IMR-90 (cell line): Measurements from ENCODE around the gene FAM186B.

ENCODE experiments used
- CEBPB ChIP-seq: IDR thresholded peaks from 2 replicates; pipeline ENCODE4 v1.6.1; 2012; ENCODE audit warnings: low read depth, low read length, improper control_type of control experiment
- CTCF ChIP-seq: conservative IDR thresholded peaks from 2 replicates; pipeline ENCODE4 v1.5.1; 2012; ENCODE audit warnings: mild to moderate bottlenecking, low read depth, low read length, improper control_type of control experiment
- ELK1 ChIP-seq: fragments of 150-350 bp; IDR thresholded peaks from 2 replicates; pipeline ENCODE4 v1.6.1; 2016; ENCODE audit warnings: low read depth, mild to moderate bottlenecking, low read length, moderate library complexity, borderline replicate concordance
- FOS ChIP-seq: fragments of 150-350 bp; IDR thresholded peaks from 2 replicates; pipeline ENCODE4 v1.6.1; 2016; ENCODE audit warnings: low read depth, low read length
- MAFK ChIP-seq: IDR thresholded peaks from 2 replicates; pipeline ENCODE4 v1.6.1; 2012; ENCODE audit warnings: low read depth, low read length, improper control_type of control experiment
- MXI1 ChIP-seq: IDR thresholded peaks from 2 replicates; pipeline ENCODE4 v1.6.1; 2012; ENCODE audit warnings: low read depth, mild to moderate bottlenecking, low read length, moderate library complexity, borderline replicate concordance
- POLR2A ChIP-seq: IDR thresholded peaks from 2 replicates; pipeline ENCODE4 v1.6.1; 2012; ENCODE audit warnings: mild to moderate bottlenecking, low read depth, low read length
- RAD21 ChIP-seq: IDR thresholded peaks from 2 replicates; pipeline ENCODE4 v1.6.1; 2012; ENCODE audit warnings: low read length, improper control_type of control experiment
- RCOR1 ChIP-seq: IDR thresholded peaks from 2 replicates; pipeline ENCODE4 v1.6.1; 2012; ENCODE audit warnings: mild to moderate bottlenecking, low read length, improper control_type of control experiment; ENCODE audit not compliant: insufficient replicate concordance
- RFX5 ChIP-seq: IDR thresholded peaks from 2 replicates; pipeline ENCODE4 v1.8.0; 2012; ENCODE audit warnings: low read depth, mild to moderate bottlenecking, low read length, moderate library complexity
- SMC3 ChIP-seq: fragments of 150-350 bp; IDR thresholded peaks from 2 replicates; pipeline ENCODE4 v1.6.1; 2016; ENCODE audit warnings: low read depth, mild to moderate bottlenecking, antibody characterized with exemption, low read length, moderate library complexity
- USF2 ChIP-seq: fragments of 150-350 bp; IDR thresholded peaks from 2 replicates; pipeline ENCODE4 v1.6.1; 2017; ENCODE audit warnings: mild to moderate bottlenecking, antibody characterized with exemption, low read length, low read depth

GRCh38 chr12:49547090-49547690, 58.2 kb downstream of the FAM186B start:
- TF ChIP-seq CTCF (no peak), SMC3 (no peak), MAFK (no peak), POLR2A (no peak), USF2 (no peak), RCOR1 (no peak), RFX5 (no peak), CEBPB (no peak), MXI1 (no peak), RAD21 (no peak), FOS (no peak), ELK1 (no peak)
